Lower lobe of right lung (tissue), 2 donors: ENCODE measurements around the gene GRID1. TPM values are rescaled to one million over a fixed set of nuclear protein-coding genes. Genes with fewer than 3 reads are reported as not detected.

Source experiments
- ATAC-seq, 2 donors: fragments of 200-7000 bp; cut with Tn5 transposase; one replicate each; pipeline ENCODE4 v1.9.1; 2020 to 2022; ENCODE audit warnings: mild to moderate bottlenecking in 2 of 2, moderate library complexity in 2 of 2
- DNase-seq: peaks from one replicate; pipeline ENCODE4 v3.0.0-alpha.2; 2020
- H3K27ac ChIP-seq: fragments of 200-600 bp; one replicate; pipeline ENCODE4 v1.8.0; 2022
- H3K27me3 ChIP-seq: fragments of 200-600 bp; one replicate; pipeline ENCODE4 v1.8.0; 2022; ENCODE audit warnings: low read depth
- H3K36me3 ChIP-seq: fragments of 200-600 bp; one replicate; pipeline ENCODE4 v1.8.0; 2022; ENCODE audit warnings: mild to moderate bottlenecking
- H3K4me1 ChIP-seq: fragments of 200-600 bp; one replicate; pipeline ENCODE4 v1.8.0; 2022
- H3K4me3 ChIP-seq: fragments of 200-600 bp; one replicate; pipeline ENCODE4 v1.8.0; 2022; ENCODE audit warnings: mild to moderate bottlenecking
- H3K9me3 ChIP-seq: fragments of 200-600 bp; one replicate; pipeline ENCODE4 v1.8.0; 2022
- intact Hi-C: fragments of 100-400 bp; cut with DNase I; formaldehyde crosslinking; loops from one replicate; pipeline ENCODE4 v1.11.0; 2022
- total RNA-seq: library from RNA; stranded (reverse); fragmentation: NEBNext Ultra II Directional; extraction: Animal tissue kit (Norgen Biotek cat#: 25700); gene quantifications from one replicate; pipeline ENCODE4 v1.2.1, GENCODE V29; 2021
- TF ChIP-seq, protein P1 (sequence below): fragments of 200-600 bp; IDR thresholded peaks from one replicate; pipeline ENCODE4 v1.8.0; 2022; ENCODE audit warnings: antibody characterized with exemption, mild to moderate bottlenecking
- donor health status: DM: no; HTN: yes; CAD: no; lungs with severe emphysema.

Gene GRID1
- total RNA-seq, 1 donor from 2014 or later, result 2.5 TPM

GRCh38 chr10:86295351-86295750 lies 71.2 kb downstream of the GRID1 start:
- no peak for DNase-seq
- intact Hi-C loops, result no loop called here
- ATAC-seq, result no peak

GRCh38 chr10:86294346-86295265 lies 72.0 kb downstream of the GRID1 start:
- DNase-seq (no peak), ATAC-seq (no peak)
- Histone ChIP-seq H3K27ac (no peak overlapping the region), H3K27me3 (no peaks in the 10 kb centered on the region), H3K4me3 (no peak overlapping the region), H3K36me3 (no peaks in the 10 kb centered on the region), H3K4me1 (no peaks in the 10 kb centered on the region), H3K9me3 (no peaks in the 10 kb centered on the region)
- intact Hi-C loops, result no loop called here
- TF ChIP-seq, protein P1, sequence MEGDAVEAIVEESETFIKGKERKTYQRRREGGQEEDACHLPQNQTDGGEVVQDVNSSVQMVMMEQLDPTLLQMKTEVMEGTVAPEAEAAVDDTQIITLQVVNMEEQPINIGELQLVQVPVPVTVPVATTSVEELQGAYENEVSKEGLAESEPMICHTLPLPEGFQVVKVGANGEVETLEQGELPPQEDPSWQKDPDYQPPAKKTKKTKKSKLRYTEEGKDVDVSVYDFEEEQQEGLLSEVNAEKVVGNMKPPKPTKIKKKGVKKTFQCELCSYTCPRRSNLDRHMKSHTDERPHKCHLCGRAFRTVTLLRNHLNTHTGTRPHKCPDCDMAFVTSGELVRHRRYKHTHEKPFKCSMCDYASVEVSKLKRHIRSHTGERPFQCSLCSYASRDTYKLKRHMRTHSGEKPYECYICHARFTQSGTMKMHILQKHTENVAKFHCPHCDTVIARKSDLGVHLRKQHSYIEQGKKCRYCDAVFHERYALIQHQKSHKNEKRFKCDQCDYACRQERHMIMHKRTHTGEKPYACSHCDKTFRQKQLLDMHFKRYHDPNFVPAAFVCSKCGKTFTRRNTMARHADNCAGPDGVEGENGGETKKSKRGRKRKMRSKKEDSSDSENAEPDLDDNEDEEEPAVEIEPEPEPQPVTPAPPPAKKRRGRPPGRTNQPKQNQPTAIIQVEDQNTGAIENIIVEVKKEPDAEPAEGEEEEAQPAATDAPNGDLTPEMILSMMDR, result no peak

More at GRCh38 chr10:86295351-86295750, 71.2 kb downstream of the GRID1 start:
- H3K27ac ChIP-seq, result no peak overlapping the region
- no peaks in the 10 kb centered on the region for H3K36me3 ChIP-seq
- no peaks in the 10 kb centered on the region for H3K27me3 ChIP-seq
- no peaks in the 10 kb centered on the region for H3K9me3 ChIP-seq
- H3K4me3 ChIP-seq, result no peak overlapping the region
- TF ChIP-seq, protein P1, result no peak
- H3K4me1 ChIP-seq, result no peaks in the 10 kb centered on the region

DNA sequence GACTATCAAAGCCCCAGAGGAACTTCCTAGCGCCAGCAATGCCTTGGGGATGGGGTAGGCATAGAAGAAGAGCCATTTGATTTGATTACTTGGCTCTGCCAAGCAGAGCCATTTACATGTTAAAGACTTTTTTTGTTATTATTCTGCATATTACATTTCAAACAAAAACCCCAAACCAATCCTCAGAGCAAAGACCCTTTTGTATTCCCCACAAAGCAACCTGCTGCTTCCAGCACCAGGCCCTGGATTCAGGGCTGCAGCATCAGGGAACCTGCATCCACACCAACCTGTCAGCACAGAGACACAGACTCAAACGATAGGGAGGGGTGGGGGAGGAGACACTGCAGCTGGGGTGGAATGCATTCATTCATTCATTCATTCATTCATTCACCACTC lies 73.2 kb downstream of the GRID1 start:
- H3K9me3 ChIP-seq, result no peaks in the 10 kb centered on the region
- no peak for ATAC-seq
- no peak overlapping the region for H3K4me3 ChIP-seq
- no peak for DNase-seq
- intact Hi-C loops, result no loop called here
- no peaks in the 10 kb centered on the region for H3K36me3 ChIP-seq
- no peaks in the 10 kb centered on the region for H3K4me1 ChIP-seq
- H3K27ac ChIP-seq, result no peak overlapping the region
- no peaks in the 10 kb centered on the region for H3K27me3 ChIP-seq
- TF ChIP-seq, protein P1, result no peak

GRCh38 chr10:86292462-86293395 lies 73.9 kb downstream of the GRID1 start:
- Histone ChIP-seq H3K27ac (no peak overlapping the region), H3K4me1 (no peaks in the 10 kb centered on the region)
- peak in 1 of 2 donors; percentile 21 for ATAC-seq

More at GRCh38 chr10:86292462-86293395, 73.9 kb downstream of the GRID1 start:
- Histone ChIP-seq H3K36me3 (no peaks in the 10 kb centered on the region), H3K27me3 (no peaks in the 10 kb centered on the region), H3K4me3 (no peak overlapping the region), H3K9me3 (no peaks in the 10 kb centered on the region)
- TF ChIP-seq, protein P1, result no peak
- intact Hi-C loops, result no loop called here
- no peak for DNase-seq
